Activated T-cell treated with anti-CD3 and anti-CD28 coated beads, Interleukin-2, amount 50 U/mL, for 4 hours (primary cell): ENCODE data around the gene B9D1. TPM values are rescaled to one million over a fixed set of nuclear protein-coding genes. Genes with fewer than 3 reads are reported as not detected.
"Not testable (repeated sequence)": the region's sequence is repeated elsewhere in the genome, so short reads cannot be mapped to it uniquely, and the experiment has no call there.

Experiments used
- ATAC-seq, 2 donors: fragments of 200-7000 bp; cut with Tn5 transposase; one replicate each; pipeline ENCODE4 v1.10.0; 2021
- DNase-seq: peaks from one replicate; pipeline ENCODE4 v3.0.0-alpha.2; 2020
- H3K27me3 Mint-ChIP-seq: one replicate; pipeline ENCODE4 v1.8.0; 2021; ENCODE audit warnings: low read depth, mixed read lengths
- H3K36me3 Mint-ChIP-seq: one replicate; pipeline ENCODE4 v1.8.0; 2022; ENCODE audit warnings: mixed read lengths; ENCODE audit not compliant: insufficient read depth
- H3K4me1 Mint-ChIP-seq: one replicate; pipeline ENCODE4 v1.8.0; 2021; ENCODE audit warnings: low read depth, mixed read lengths
- H3K4me3 Mint-ChIP-seq: one replicate; pipeline ENCODE4 v1.8.0; 2021; ENCODE audit warnings: mild to moderate bottlenecking, moderate library complexity, mixed read lengths
- H3K9me3 Mint-ChIP-seq: one replicate; pipeline ENCODE4 v1.8.0; 2021; ENCODE audit warnings: mixed read lengths
- total RNA-seq, 3 donors: library from RNA; stranded (reverse); gene quantifications; one replicate each; pipeline ENCODE4 v1.2.1, GENCODE V29; 2021

Gene B9D1
- total RNA-seq, 3 donors from 2014 or later: 5.4 to 7.6 (median 6.6) TPM

GRCh38 chr17:19363460-19364035 lies 1.0 kb upstream of the B9D1 start:
- DNase-seq (no peak), ATAC-seq (no peak)
- H3K9me3 Mint-ChIP-seq: no peaks in the 10 kb centered on the region
- peaks cover 15% of the 10 kb centered on the region for H3K27me3 Mint-ChIP-seq
- no peak overlapping the region for H3K4me3 Mint-ChIP-seq
- H3K4me1 Mint-ChIP-seq: peaks cover 8% of the 10 kb centered on the region
- no peaks in the 10 kb centered on the region for H3K36me3 Mint-ChIP-seq

GRCh38 chr17:19363114-19363438 lies 553 bp upstream of the B9D1 start:
- Mint-ChIP-seq H3K36me3 (no peaks in the 10 kb centered on the region), H3K4me1 (peaks cover 8% of the 10 kb centered on the region), H3K27me3 (peaks cover 15% of the 10 kb centered on the region), H3K9me3 (no peaks in the 10 kb centered on the region), H3K4me3 (peak overlapping the region; percentile 87)
- ATAC-seq (no peak), DNase-seq (no peak)

- no peaks in the 10 kb centered on the region for H3K9me3 Mint-ChIP-seq
- H3K27me3 Mint-ChIP-seq: peaks cover 19% of the 10 kb centered on the region
- peaks cover 8% of the 10 kb centered on the region for H3K4me1 Mint-ChIP-seq
- H3K36me3 Mint-ChIP-seq: peaks cover 2% of the 10 kb centered on the region
- DNase-seq (no peak), ATAC-seq (no peak)
- H3K4me3 Mint-ChIP-seq: peak overlapping the region; percentile 87
Measured at GRCh38 chr17:19361944-19362276, 613 bp downstream of the B9D1 start.

GRCh38 chr17:19361326-19361725 lies 1.2 kb downstream of the B9D1 start:
- DNase-seq (no peak), ATAC-seq (no peak)
- peaks cover 19% of the 10 kb centered on the region for H3K27me3 Mint-ChIP-seq
- H3K9me3 Mint-ChIP-seq: no peaks in the 10 kb centered on the region
- H3K4me1 Mint-ChIP-seq: peaks cover 8% of the 10 kb centered on the region
- H3K4me3 Mint-ChIP-seq: peak overlapping the region; percentile 17
- peaks cover 2% of the 10 kb centered on the region for H3K36me3 Mint-ChIP-seq

- peaks cover 19% of the 10 kb centered on the region for H3K27me3 Mint-ChIP-seq
- H3K4me3 Mint-ChIP-seq: no peak overlapping the region
- no peak for ATAC-seq
- H3K36me3 Mint-ChIP-seq: peaks cover 2% of the 10 kb centered on the region
- H3K4me1 Mint-ChIP-seq: peaks cover 8% of the 10 kb centered on the region
- no peaks in the 10 kb centered on the region for H3K9me3 Mint-ChIP-seq
- DNase-seq: no peak
Measured at GRCh38 chr17:19360772-19361171, 1.8 kb downstream of the B9D1 start.

- no peak overlapping the region for H3K4me3 Mint-ChIP-seq
- H3K27me3 Mint-ChIP-seq: peaks cover 19% of the 10 kb centered on the region
- no peak for DNase-seq
- H3K9me3 Mint-ChIP-seq: no peaks in the 10 kb centered on the region
- H3K36me3 Mint-ChIP-seq: peaks cover 2% of the 10 kb centered on the region
- ATAC-seq: no peak
- H3K4me1 Mint-ChIP-seq: peaks cover 8% of the 10 kb centered on the region
Measured at GRCh38 chr17:19359856-19360255, 2.7 kb downstream of the B9D1 start.

GRCh38 chr17:19359151-19359550 lies 3.4 kb downstream of the B9D1 start:
- no peak for DNase-seq
- Mint-ChIP-seq H3K4me1 (peaks cover 8% of the 10 kb centered on the region), H3K4me3 (no peak overlapping the region), H3K9me3 (no peaks in the 10 kb centered on the region), H3K36me3 (peaks cover 2% of the 10 kb centered on the region), H3K27me3 (peaks cover 20% of the 10 kb centered on the region)
- no peak for ATAC-seq

- Mint-ChIP-seq H3K4me1 (peaks cover 6% of the 10 kb centered on the region), H3K36me3 (peaks cover 2% of the 10 kb centered on the region), H3K9me3 (no peaks in the 10 kb centered on the region), H3K4me3 (no peak overlapping the region), H3K27me3 (peaks cover 20% of the 10 kb centered on the region)
- ATAC-seq (no peak), DNase-seq (no peak)
Measured at GRCh38 chr17:19357761-19358160, 4.8 kb downstream of the B9D1 start.

GRCh38 chr17:19357351-19357750 lies 5.2 kb downstream of the B9D1 start:
- ATAC-seq: no peak
- H3K9me3 Mint-ChIP-seq: no peaks in the 10 kb centered on the region
- H3K27me3 Mint-ChIP-seq: peaks cover 20% of the 10 kb centered on the region
- no peak overlapping the region for H3K4me3 Mint-ChIP-seq
- peaks cover 6% of the 10 kb centered on the region for H3K4me1 Mint-ChIP-seq
- H3K36me3 Mint-ChIP-seq: peaks cover 2% of the 10 kb centered on the region
- no peak for DNase-seq

GRCh38 chr17:19354748-19355147 lies 7.8 kb downstream of the B9D1 start:
- Mint-ChIP-seq H3K36me3 (peaks cover 2% of the 10 kb centered on the region), H3K9me3 (no peaks in the 10 kb centered on the region), H3K4me1 (no peaks in the 10 kb centered on the region), H3K27me3 (peaks cover 16% of the 10 kb centered on the region), H3K4me3 (no peak overlapping the region)
- ATAC-seq (no peak), DNase-seq (no peak)

- not testable (repeated sequence) for H3K27me3 Mint-ChIP-seq, H3K4me1 Mint-ChIP-seq, H3K36me3 Mint-ChIP-seq, DNase-seq, H3K4me3 Mint-ChIP-seq, ATAC-seq, H3K9me3 Mint-ChIP-seq
Measured at GRCh38 chr17:19353401-19353800, 9.1 kb downstream of the B9D1 start.

GRCh38 chr17:19348806-19349205 lies 13.7 kb downstream of the B9D1 start:
- Mint-ChIP-seq H3K4me1 (no peaks in the 10 kb centered on the region), H3K9me3 (no peaks in the 10 kb centered on the region), H3K4me3 (no peak overlapping the region), H3K27me3 (no peaks in the 10 kb centered on the region), H3K36me3 (no peaks in the 10 kb centered on the region)
- DNase-seq (no peak), ATAC-seq (no peak)

GRCh38 chr17:19348081-19348650 lies 14.4 kb downstream of the B9D1 start:
- no peak for ATAC-seq
- Mint-ChIP-seq H3K4me1 (no peaks in the 10 kb centered on the region), H3K9me3 (no peaks in the 10 kb centered on the region), H3K36me3 (no peaks in the 10 kb centered on the region), H3K4me3 (no peak overlapping the region), H3K27me3 (no peaks in the 10 kb centered on the region)
- DNase-seq: no peak

GRCh38 chr17:19347323-19348080 lies 15.0 kb downstream of the B9D1 start:
- Mint-ChIP-seq H3K36me3 (no peaks in the 10 kb centered on the region), H3K4me1 (no peaks in the 10 kb centered on the region), H3K4me3 (no peak overlapping the region), H3K27me3 (no peaks in the 10 kb centered on the region), H3K9me3 (no peaks in the 10 kb centered on the region)
- ATAC-seq (no peak), DNase-seq (no peak)
